Measurements from ENCODE around the gene KCNK13.
"Not testable (repeated sequence)": the region's sequence is repeated elsewhere in the genome, so short reads cannot be mapped to it uniquely, and the experiment has no call there.

Gene KCNK13

DNA sequence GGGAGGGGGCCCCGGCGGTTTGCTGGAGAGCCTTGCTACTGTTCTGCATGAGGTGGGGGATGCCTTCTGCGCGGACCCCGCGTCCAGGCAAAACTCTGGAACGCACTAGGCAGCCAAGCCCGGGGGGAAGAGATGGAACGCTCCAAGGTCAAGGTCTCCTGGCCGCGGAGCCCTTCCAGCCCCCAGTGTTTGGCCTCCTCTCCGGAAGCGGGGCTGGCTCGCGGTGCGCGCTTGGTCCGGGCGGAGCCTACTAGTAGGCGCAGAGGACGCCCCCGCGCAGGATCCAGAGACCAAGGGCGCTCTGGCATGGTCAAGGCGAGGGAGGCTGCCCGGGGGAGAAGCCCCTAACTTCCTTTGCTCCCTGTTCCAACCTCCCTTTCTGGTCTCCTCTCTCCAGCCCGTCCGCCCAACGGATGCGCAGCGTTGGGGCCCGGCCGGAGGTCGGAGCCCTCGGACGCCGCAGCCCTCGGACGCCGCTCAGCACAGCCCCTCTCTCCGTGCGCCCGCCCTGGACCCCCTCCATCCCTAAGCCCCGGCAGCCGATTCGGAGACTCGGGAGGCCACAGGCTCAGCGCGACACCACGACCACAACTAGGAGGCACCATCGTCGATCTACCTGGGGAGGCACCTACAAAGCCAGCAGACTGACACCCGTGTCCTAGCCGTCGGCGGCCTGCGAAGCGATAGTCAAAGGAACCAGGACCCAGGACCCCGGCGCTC lies 669 bp upstream of the KCNK13 start:
- peak; percentile 9 for DNase-seq (ENCODE audit: low spot score)

DNA sequence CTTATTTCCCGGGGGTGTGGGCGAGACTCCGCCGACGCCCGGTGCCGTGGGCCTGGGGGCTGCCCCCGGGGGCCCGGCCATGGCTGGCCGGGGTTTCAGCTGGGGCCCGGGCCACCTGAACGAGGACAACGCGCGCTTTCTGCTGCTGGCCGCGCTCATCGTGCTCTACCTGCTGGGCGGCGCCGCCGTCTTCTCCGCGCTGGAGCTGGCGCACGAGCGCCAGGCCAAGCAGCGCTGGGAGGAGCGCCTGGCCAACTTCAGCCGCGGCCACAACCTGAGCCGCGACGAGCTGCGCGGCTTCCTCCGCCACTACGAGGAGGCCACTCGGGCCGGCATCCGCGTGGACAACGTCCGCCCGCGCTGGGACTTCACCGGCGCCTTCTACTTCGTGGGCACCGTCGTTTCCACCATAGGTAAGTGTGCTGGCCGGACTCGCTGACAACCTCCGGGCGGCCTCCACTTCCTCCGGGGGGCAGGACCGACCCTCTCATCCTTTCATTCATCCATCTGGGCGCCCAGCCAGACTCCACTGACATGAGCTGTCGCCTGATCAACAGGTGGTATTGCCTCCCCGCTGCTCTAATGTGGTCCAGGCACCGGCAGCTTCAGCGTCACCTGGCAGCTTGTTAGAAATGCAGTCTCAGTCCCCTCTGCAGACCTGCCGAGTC lies 467 bp downstream of the KCNK13 start:
- peak; percentile 13 for DNase-seq (ENCODE audit: low spot score)

DNA sequence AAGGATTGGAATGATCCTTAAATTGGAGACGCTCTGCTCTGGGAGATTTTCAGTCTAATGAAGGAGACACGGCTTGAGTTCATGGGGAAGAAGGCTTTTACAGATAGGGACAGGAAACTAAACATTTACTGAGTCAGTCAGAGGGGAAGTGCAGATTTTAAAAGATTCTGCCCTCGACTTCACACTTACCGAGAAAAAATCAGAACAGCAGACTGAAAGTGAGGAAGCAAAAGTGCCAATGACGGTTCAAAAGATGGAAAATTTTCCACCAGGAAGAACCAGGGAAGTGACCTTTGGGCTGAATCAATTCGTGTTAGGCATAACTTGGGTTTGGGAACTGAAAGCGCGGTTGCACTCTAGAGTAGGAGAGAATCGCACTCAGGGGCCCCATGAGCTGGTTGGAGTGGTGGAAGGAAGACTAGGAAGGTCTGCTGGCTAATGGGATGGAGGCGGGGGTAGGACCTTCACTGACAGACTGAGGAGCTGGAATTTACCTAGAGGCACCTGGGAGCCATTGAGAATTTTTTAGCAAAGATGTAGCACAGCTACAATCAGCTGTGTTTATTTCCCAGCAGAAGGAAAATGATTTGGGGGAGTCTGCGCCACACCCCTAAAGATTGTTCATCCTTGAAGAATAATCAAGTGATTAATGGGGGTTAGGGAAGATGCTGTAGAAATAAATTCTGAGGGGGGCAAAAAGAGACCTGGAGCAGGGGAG lies 1.2 kb downstream of the KCNK13 start:
- DNase-seq (ENCODE audit: low spot score), result no peak

DNA sequence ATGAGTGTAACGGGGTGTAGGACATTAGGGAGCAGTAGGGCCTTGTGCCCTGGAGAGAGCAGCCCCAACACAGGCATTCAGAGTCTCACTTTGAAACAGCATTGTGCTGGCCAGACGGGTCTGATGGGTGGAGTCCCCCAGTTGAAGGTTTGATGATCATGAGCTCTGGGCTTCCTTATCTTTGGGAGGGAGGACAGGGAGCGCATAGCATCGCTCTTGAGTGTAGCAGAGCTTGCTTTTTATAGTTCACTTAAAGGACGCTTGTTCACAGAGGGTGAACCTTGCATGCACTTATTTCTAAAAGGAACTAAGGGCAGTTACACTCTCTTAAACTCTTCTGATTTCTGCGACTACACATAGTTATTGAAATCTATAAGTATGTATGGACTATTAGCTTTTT lies 10.6 kb downstream of the KCNK13 start:
- DNase-seq (ENCODE audit: low spot score), result no peak

DNA sequence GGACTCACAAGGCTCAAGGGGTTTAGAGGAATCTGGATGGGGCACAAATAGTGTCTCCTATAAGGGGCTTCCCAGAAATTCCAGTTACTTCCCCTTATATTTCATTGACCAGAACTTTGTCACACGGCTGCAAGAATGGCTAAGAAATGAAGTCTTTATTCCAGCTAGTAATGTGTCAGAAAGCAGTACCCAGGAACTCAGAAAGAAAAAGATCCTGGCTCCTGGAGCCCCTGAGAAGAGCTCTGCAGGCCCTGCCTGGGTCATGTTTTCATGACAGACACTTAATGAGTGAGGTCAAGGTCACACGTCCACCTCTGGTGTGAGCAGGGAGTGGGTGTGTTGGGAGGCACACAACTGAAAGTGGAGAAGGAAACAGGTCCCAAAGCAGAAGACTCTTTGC lies 17.8 kb downstream of the KCNK13 start:
- no peak for DNase-seq (ENCODE audit: low spot score)

DNA sequence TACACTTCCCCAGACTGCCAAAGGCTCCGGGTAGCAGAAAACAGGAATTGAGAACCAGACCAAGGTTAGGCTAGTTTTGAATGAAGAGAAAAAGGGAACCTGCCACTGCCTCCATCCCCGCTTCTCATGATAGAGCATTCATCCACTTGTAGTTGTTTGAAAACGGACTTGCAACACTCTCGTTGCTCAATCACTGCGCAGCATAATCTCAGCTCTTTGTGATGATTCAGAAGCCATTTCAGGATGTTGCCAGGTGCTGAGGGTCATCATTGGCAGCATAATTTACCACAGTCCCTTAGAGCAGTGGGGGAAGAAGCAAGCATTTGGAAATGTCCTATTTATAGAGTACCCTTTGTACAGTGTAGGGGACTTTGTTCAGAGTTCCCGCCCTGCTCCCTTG lies 25.6 kb downstream of the KCNK13 start:
- DNase-seq (ENCODE audit: low spot score), result no peak

DNA sequence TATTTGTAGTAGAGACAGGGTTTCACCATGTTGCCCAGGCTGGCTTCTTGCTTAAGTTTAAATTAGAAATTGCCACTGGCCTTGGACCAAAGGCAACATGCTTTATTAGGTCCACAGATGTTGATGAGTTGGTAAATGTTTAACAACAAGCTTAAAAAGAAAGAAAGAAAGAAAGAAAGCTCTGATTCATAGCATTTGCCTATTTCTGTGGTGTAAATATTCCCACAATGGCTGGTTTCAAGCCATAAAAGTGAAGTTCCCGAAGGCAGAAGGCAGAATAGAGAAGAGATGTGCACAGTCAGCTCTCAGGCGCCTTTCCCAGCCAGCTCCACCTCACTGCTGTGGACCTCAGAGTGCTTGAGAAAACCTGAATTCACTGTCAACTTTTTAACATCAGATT lies 26.4 kb downstream of the KCNK13 start:
- DNase-seq (ENCODE audit: low spot score), result no peak

DNA sequence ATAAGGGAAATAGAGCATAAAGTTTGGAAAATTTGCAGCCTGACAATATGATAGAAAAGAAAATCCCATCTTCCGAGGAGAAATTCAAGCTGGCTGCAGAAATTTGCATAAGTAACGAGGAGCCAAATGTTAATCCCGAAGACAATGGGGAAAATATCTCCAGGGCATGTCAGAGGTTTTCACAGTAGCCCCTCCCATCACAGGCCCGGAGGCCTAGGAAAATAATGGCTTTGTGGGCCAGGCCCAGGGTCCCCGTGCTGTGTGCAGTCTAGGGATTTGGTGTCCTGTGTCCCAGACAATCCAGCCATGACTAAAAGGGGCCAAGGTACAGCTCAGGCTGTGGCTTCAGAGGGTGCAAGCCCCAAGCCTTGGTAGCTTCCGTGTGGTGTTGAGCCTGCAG lies 27.7 kb downstream of the KCNK13 start:
- not testable (repeated sequence) for DNase-seq (ENCODE audit: low spot score)

DNA sequence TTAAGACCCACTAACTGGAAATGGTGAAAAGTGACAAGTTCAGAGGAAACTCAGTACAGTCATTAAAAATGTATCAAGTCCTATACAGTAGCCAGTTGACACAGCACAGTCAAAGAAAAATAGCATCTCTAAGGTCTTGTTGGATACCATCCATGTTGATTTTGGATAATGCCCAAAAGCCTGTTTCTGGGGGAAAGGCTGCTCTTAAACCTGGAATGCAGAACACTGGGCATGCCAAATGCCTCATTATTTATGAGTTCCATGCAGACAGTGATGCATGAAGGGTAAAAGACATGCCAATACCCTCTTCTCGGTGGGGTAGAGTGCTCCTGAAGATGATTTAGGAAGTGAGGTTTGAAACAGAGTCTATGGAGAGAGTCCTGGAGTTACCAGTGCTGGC lies 29.6 kb downstream of the KCNK13 start:
- no peak for DNase-seq (ENCODE audit: low spot score)

DNA sequence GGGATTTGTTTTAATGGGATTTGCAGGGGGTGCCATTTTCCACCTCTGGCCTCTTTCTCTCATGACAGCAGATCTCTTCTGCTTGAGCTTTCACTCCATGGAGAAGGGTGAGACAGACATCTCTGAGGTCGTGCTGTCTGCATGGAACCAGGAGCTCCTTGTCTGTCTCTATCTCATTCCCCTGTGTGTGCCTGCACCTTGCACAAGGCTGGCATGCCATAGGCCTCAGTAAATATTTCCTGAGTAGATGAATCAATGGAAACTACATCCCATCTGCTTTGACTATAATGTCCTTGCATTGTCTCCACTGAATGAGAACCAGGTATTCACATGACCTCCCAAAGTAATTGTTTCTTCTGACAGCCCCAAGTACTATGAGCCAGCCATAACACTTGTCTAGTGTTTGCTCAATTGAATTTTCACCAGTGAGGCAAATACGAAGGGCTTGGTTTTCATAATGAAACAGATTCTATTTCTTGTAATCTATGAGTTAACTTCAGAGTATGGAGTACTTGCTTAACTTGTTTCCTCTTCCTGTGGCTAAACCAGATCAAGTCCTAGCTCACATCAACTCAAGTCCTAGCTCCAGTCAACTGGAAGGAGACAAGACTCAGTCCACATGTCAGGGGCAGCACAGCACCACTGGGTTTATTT lies 32.3 kb downstream of the KCNK13 start:
- peak; percentile 47 for DNase-seq (ENCODE audit: low spot score)

DNA sequence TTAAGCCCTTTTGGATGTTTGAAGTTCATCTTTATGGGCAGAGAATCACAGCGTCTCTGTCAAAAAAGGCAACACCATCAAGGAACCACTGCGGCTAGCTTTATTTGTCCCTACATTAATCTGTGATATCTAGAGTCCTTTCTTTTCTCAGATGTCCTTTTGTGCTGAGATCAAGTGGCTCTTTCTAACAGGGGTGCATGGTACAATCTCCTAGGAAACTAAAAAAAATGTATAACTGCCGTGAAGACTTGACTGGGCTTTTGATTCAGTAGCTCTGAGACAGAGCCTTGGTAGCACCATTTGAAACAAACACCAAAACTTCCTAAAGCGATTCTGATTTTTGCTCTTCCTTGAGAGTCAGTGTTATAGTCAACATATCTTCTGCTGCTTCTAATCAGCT lies 33.3 kb downstream of the KCNK13 start:
- DNase-seq (ENCODE audit: low spot score), result no peak

DNA sequence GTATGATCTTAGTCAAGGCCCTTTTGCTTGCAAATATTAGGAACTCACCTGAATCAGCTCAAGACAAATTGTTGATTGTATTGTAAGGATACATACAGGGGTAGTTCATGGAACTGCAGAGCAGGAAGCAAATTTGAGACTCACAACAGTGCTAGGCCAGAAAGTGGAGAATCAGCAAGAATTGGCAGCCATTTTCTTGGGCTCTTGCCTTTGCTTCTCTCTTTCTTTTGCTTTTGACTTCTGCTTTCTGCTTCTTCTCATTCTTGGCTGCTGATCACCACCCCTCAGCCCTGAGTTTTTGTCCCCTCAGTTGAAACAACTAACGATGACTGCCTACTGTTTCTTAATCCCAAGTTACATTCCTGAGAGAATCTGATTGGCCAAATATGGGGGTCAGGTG lies 34.8 kb downstream of the KCNK13 start:
- DNase-seq (ENCODE audit: low spot score), result no peak

DNA sequence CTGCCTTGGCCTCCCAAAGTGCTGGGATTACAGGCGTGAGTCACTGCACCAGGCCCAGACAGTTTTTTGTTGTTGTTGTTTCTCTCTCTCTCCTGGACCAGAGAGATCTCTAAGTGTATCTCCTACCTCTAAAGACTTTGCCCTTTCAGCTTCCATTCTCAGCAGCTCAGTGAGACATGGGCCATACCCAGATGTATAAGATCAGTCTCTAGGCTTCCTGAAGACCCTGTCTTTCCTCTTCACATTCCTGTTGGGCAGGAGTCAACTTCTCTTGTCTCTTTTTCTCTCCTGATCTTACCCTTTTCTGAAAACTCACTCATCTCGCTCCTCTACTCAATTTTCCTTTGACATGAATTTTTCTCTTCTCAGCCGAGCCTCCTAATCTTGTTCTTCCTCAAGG lies 42.0 kb downstream of the KCNK13 start:
- no peak for DNase-seq (ENCODE audit: low spot score)

DNA sequence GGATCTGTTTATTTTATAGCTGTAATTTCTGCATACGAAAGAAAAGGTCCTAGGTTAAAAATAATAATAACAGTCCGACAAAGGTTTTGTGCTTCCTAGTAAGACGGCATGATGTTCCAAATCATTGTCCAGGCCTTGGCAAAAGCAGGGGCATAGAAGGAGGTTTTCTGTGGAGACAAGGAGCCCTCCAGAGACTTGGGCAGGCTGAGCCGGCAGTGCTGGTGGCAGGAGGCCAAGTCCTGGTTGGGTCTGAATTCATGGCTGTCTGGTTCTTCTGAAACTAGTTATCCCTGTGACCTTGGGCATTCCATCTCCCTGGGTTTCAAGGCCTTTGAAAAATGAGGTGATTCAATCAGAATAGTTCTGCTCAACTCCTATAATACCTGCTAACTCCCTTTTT lies 44.0 kb downstream of the KCNK13 start:
- no peak for DNase-seq (ENCODE audit: low spot score)

DNA sequence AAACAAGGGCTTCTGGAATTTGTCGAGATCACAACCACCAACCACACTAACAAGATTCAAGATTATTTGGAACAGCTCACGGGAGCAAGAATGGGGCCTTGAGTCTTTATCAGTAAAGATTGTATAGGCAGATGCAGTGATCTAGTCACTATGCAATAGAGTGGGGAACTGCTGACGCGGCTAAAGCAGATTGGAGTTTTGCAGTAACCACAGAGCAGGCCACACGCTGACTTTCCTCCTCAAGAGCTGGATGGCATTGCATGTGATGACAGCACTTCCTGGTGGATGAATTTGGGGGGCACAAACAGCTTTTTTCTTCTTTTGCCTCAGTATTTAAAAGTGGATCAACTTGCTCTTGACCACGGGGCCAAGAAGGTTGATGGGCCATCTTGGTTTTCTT lies 46.0 kb downstream of the KCNK13 start:
- DNase-seq (ENCODE audit: low spot score), result no peak

DNA sequence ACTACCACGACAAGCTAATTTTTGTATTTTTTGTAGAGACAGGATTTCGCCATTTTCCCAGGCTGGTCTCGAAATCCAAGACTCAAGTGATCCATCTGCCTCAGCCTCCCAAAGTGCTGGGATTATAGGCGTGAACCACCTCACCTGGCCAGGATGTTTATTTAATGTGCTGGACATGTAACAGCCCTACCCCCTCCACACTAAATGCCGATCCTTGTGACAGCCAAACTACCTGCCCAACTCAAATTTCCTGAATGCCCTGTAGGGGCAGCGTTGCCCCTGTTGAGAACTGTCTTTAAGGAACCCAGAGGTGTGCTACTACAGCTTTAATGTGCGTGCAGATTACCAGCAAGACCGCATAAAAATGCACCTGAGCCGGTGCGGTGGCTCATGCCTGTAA lies 48.1 kb downstream of the KCNK13 start:
- no peak for DNase-seq (ENCODE audit: low spot score)

DNA sequence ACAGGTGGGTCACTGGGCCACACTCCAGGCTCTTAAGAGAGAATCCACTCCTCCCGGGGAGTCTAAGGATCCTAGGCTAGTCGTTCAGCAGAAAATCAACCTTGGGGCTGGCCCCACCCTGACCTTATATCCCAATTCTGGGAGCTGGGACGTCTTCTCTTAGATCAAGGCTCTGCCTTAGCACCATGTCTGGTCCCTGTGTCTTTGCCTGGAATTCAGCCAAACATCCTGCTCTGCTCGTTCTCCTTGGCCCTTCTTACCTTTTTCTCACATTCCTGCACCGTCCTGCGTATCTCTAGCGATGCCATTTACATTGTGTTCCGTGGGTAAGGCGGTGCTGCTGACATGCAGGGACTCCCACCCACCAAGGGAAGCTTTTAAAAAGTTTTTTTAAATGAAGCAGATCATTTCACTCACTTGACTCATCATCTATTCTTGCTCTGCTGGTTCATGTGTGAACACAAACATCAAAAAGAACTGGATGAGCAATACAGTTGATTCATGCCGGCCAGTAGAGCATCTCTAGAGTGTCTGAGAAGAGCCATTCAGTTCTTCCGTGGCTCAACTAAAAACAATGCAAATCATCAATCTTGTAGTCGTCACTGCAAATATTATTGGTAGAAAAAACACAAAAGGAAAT lies 50.2 kb downstream of the KCNK13 start:
- peak; percentile 60 for DNase-seq (ENCODE audit: low spot score)

DNA sequence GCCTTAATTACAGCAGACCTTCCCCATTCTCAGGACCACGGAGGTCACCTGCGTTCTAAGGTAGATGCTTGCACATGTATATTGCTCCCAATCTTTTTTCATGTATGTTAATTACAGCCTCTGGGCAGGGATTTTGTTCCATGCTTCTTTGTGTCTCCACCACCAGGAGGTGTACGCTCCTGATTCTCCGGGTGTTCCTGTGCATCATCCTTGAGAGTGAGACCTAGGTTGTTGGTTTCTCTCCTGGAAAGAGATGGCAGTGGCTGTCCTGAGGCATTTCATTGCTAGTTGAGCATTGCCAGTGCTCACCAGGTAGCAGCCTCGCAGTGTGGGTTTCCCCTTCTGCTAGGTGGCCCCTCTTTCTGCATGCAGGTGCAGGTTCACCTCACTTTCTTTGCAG lies 52.8 kb downstream of the KCNK13 start:
- DNase-seq (ENCODE audit: low spot score), result no peak

DNA sequence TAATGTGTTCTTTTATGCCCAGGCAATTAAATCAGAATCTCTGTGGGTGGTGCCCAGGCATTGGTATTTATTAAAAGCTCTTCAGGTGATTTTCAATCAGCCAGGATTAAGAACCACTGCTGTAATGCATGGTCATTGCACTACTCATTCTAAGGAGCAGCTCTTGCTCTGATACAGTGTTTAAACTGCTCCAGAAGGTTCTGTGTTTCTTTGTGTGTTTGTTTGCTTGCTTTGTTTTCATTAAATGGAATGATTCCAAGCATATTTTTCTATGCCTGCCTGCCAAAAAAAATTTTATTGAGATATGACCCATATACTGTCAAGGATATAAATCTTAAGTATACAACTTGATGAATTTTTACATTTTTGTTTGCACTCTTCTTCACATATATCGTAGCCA lies 54.0 kb downstream of the KCNK13 start:
- DNase-seq (ENCODE audit: low spot score), result no peak

DNA sequence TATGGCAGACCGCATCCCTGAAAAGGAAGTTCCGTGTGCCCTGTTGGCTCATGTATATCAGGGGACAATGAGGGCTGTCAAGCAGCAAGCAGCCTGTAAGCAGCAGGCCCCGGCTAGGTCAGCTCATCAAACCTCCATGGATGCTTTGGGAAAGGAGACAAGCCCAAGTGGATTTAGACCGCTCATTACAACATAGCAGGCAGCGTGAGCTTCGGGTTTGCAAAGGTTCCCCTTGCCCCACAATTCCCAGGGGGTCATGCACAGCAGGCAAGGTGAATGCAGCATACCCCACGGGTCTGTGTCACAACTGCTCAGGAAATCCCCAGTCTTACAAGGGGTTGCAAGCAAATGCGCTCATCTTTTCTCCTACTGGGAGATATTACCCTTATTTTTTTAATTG lies 54.6 kb downstream of the KCNK13 start:
- no peak for DNase-seq (ENCODE audit: low spot score)

DNA sequence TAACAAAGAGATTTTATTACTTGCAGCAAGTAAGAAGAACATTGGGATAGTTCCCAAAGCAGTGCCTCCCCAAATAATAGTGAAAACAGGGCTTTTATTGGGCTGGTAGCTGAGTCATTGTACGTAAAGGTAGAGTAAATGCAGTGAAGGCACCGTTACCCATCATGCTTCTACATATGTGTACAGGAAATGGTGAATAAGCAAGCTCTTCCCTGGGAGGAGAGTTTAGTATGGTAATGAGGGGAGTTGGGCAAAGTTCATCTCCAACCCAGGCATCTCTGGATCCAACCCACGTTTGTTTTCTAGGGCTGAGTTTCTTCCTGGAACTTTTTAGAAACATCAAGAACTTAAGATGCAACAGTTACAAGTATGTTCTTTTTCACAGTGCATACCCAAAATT lies 56.2 kb downstream of the KCNK13 start:
- DNase-seq (ENCODE audit: low spot score), result no peak

DNA sequence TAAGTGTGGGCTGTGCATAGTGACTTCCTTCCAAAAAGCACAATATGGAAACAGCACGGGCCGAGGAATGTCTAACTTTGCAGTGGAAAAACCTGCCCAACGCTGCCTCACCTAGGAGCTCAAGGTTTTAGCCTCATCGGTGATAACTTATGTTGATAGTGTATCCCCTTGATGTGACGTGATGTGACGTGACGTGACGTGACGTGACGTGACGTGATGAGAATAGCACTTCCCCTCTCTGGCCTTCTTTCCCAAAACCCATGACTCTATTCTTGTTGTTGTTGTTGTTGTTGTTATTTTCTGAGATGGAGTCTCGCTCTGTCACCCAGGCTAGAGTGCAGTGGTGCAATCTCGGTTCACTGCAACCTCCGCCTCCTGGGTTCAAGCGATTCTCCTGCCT lies 64.5 kb downstream of the KCNK13 start:
- no peak for DNase-seq (ENCODE audit: low spot score)
